IMR-90 (cell line): ENCODE results near the gene STOML1. TPM values are rescaled to one million over a fixed set of nuclear protein-coding genes. Genes with fewer than 3 reads are reported as not detected.

Experiments used
- ATAC-seq: fragments of 200-7000 bp; cut with Tn5 transposase; 2 replicates; pipeline ENCODE4 v1.9.1; 2020; ENCODE audit warnings: low read depth, mild to moderate bottlenecking, moderate library complexity
- BruUV-seq: library from RNA; stranded (reverse); fragments of 400-500 nt; replicated peaks from 2 replicates; lab custom pipeline; 2021; lab: Mats Ljungman, UMichigan
- CTCF ChIA-PET: fragments of 300-600 bp; formaldehyde crosslinking; extraction: SDS; loops from one replicate; lab custom pipeline; 2021; ENCODE audit warnings: antibody characterized with exemption; lab: Yijun Ruan, JAX
- POLR2A ChIA-PET: fragments of 300-600 bp; sonication (Branson Sonifier 250); formaldehyde crosslinking; loops from one replicate; lab custom pipeline; 2022; ENCODE audit warnings: antibody characterized with exemption; ENCODE audit not compliant: unreplicated experiment; lab: Charles Lee
- DNase-seq: peaks from one replicate; pipeline ENCODE4 v3.0.0; 2013
- H2AFZ ChIP-seq: replicated peaks from 2 replicates; pipeline ENCODE3; 2013; ENCODE audit warnings: low read length, mild to moderate bottlenecking; ENCODE audit not compliant: poor library complexity
- H2AK5ac ChIP-seq: 2 replicates; pipeline ENCODE4 v1.6.1; 2013; ENCODE audit warnings: low read depth, low read length, inconsistent platforms
- H2AK9ac ChIP-seq: replicated peaks from 2 replicates; pipeline ENCODE3; 2013; ENCODE audit warnings: mild to moderate bottlenecking, low read depth, low read length, moderate library complexity; ENCODE audit not compliant: poor library complexity
- H2BK120ac ChIP-seq: 2 replicates; pipeline ENCODE4 v1.6.1; 2013; ENCODE audit warnings: low read depth, low read length, inconsistent platforms
- H2BK15ac ChIP-seq: 3 replicates; pipeline ENCODE4 v1.6.1; 2013; ENCODE audit warnings: low read depth, low read length, inconsistent platforms
- H2BK20ac ChIP-seq: 2 replicates; pipeline ENCODE4 v1.6.1; 2013; ENCODE audit warnings: low read depth, mild to moderate bottlenecking, inconsistent platforms, low read length, moderate library complexity
- H2BK5ac ChIP-seq: 2 replicates; pipeline ENCODE4 v1.6.1; 2013; ENCODE audit warnings: mild to moderate bottlenecking, low read depth, low read length, inconsistent platforms; ENCODE audit not compliant: poor library complexity, severe bottlenecking
- H3K14ac ChIP-seq: replicated peaks from 2 replicates; pipeline ENCODE4 v1.6.1; 2013; ENCODE audit warnings: low read depth, low read length, inconsistent platforms
- H3K18ac ChIP-seq: 2 replicates; pipeline ENCODE4 v1.6.1; 2013; ENCODE audit warnings: low read depth, low read length, control low read depth
- H3K23ac ChIP-seq: 2 replicates; pipeline ENCODE4 v1.6.1; 2013; ENCODE audit warnings: low read depth, low read length, inconsistent platforms
- H3K27ac ChIP-seq: 2 replicates; pipeline ENCODE4 v1.5.1; 2013; ENCODE audit warnings: mild to moderate bottlenecking, control low read depth, low read length; ENCODE audit not compliant: insufficient read depth
- H3K27me3 ChIP-seq: 2 replicates; pipeline ENCODE4 v1.6.1; 2013; ENCODE audit warnings: low read length; ENCODE audit not compliant: control insufficient read depth, insufficient read depth
- H3K36me3 ChIP-seq: 2 replicates; pipeline ENCODE4 v1.6.1; 2013; ENCODE audit warnings: low read length, mixed read lengths; ENCODE audit not compliant: control insufficient read depth, insufficient read depth
- H3K4ac ChIP-seq: 2 replicates; pipeline ENCODE4 v1.6.1; 2013; ENCODE audit warnings: low read depth, low read length, inconsistent platforms
- H3K4me1 ChIP-seq: 2 replicates; pipeline ENCODE4 v1.6.1; 2013; ENCODE audit warnings: low read length, mixed read lengths; ENCODE audit not compliant: control insufficient read depth, insufficient read depth
- H3K4me2 ChIP-seq: 2 replicates; pipeline ENCODE4 v1.6.1; 2013; ENCODE audit warnings: low read depth, mild to moderate bottlenecking, control low read depth, low read length, moderate library complexity
- H3K4me3 ChIP-seq: 2 replicates; pipeline ENCODE4 v1.5.1; 2013; ENCODE audit warnings: low read depth, mild to moderate bottlenecking, control low read depth, low read length, moderate library complexity; ENCODE audit not compliant: insufficient read depth
- H3K56ac ChIP-seq: 2 replicates; pipeline ENCODE4 v1.6.1; 2013; ENCODE audit warnings: low read length, inconsistent platforms; ENCODE audit not compliant: insufficient read depth; ENCODE audit errors: extremely low read depth
- H3K79me1 ChIP-seq, 2 experiments: 2 replicates each; pipeline ENCODE4 v1.6.1; 2013; ENCODE audit warnings: low read length in 2 of 2, inconsistent platforms in 1 of 2, low read depth in 1 of 2
- H3K9ac ChIP-seq: 2 replicates; pipeline ENCODE4 v1.6.1; 2013; ENCODE audit warnings: low read depth, low read length, control low read depth
- H3K9me1 ChIP-seq: 2 replicates; pipeline ENCODE4 v1.6.1; 2013; ENCODE audit warnings: low read length, inconsistent platforms; ENCODE audit not compliant: insufficient read depth
- H3K9me3 ChIP-seq: 2 replicates; pipeline ENCODE4 v1.6.1; 2013; ENCODE audit warnings: low read length; ENCODE audit not compliant: control insufficient read depth, insufficient read depth
- H4K20me1 ChIP-seq: 2 replicates; pipeline ENCODE4 v1.6.1; 2013; ENCODE audit warnings: low read length, inconsistent platforms; ENCODE audit not compliant: insufficient read depth
- H4K5ac ChIP-seq: 2 replicates; pipeline ENCODE4 v1.6.1; 2013; ENCODE audit warnings: mild to moderate bottlenecking, low read depth, low read length, control low read depth
- H4K8ac ChIP-seq, 2 experiments: 2 replicates each; pipeline ENCODE4 v1.6.1; 2013; ENCODE audit warnings: low read depth in 2 of 2, low read length in 2 of 2, control low read depth in 1 of 2, inconsistent platforms in 1 of 2
- H4K91ac ChIP-seq: 2 replicates; pipeline ENCODE4 v1.6.1; 2013; ENCODE audit warnings: low read depth, low read length, inconsistent platforms; ENCODE audit not compliant: insufficient read depth
- CEBPB ChIP-seq: IDR thresholded peaks from 2 replicates; pipeline ENCODE4 v1.6.1; 2012; ENCODE audit warnings: low read depth, low read length, improper control_type of control experiment
- CHD1 ChIP-seq: IDR thresholded peaks from 2 replicates; pipeline ENCODE4 v1.6.1; 2012; ENCODE audit warnings: low read depth, low read length, improper control_type of control experiment
- CTCF ChIP-seq: conservative IDR thresholded peaks from 2 replicates; pipeline ENCODE4 v1.5.1; 2012; ENCODE audit warnings: mild to moderate bottlenecking, low read depth, low read length, improper control_type of control experiment
- MAFK ChIP-seq: IDR thresholded peaks from 2 replicates; pipeline ENCODE4 v1.6.1; 2012; ENCODE audit warnings: low read depth, low read length, improper control_type of control experiment
- MXI1 ChIP-seq: IDR thresholded peaks from 2 replicates; pipeline ENCODE4 v1.6.1; 2012; ENCODE audit warnings: low read depth, mild to moderate bottlenecking, low read length, moderate library complexity, borderline replicate concordance
- NFE2L2 ChIP-seq: fragments of 150-350 bp; IDR thresholded peaks from 2 replicates; pipeline ENCODE4 v1.6.1; 2016; ENCODE audit warnings: low read depth, mild to moderate bottlenecking, low read length
- POLR2A ChIP-seq: IDR thresholded peaks from 2 replicates; pipeline ENCODE4 v1.6.1; 2012; ENCODE audit warnings: mild to moderate bottlenecking, low read depth, low read length
- RCOR1 ChIP-seq: IDR thresholded peaks from 2 replicates; pipeline ENCODE4 v1.6.1; 2012; ENCODE audit warnings: mild to moderate bottlenecking, low read length, improper control_type of control experiment; ENCODE audit not compliant: insufficient replicate concordance
- RFX5 ChIP-seq: IDR thresholded peaks from 2 replicates; pipeline ENCODE4 v1.8.0; 2012; ENCODE audit warnings: low read depth, mild to moderate bottlenecking, low read length, moderate library complexity
- SMC3 ChIP-seq: fragments of 150-350 bp; IDR thresholded peaks from 2 replicates; pipeline ENCODE4 v1.6.1; 2016; ENCODE audit warnings: low read depth, mild to moderate bottlenecking, antibody characterized with exemption, low read length, moderate library complexity
- USF2 ChIP-seq: fragments of 150-350 bp; IDR thresholded peaks from 2 replicates; pipeline ENCODE4 v1.6.1; 2017; ENCODE audit warnings: mild to moderate bottlenecking, antibody characterized with exemption, low read length, low read depth
- WGBS, 2 experiments: methylation state at CpG; one replicate each; pipeline versions ENCODE4 v1.1.5 to v1.1.7; 2013; ENCODE audit warnings: missing lambda C conversion rate in 2 of 2; ENCODE audit not compliant: insufficient read length in 1 of 2; ENCODE audit errors: extremely low coverage in 2 of 2; 5-methylcytosine and 5-hydroxymethylcytosine counted together
- dilution Hi-C: fragments of 300-500 bp; cut with HindIII; formaldehyde crosslinking; loops from one replicate; pipeline ENCODE4 v1.14.3; 2018; ENCODE audit warnings: low sequenced_read_pairs; ENCODE audit not compliant: unreplicated experiment
- in situ Hi-C: fragments of 300-500 bp; cut with MboI; formaldehyde crosslinking; loops from 3 replicates; pipeline ENCODE4 v1.14.3; 2019; ENCODE audit warnings: low sequenced_read_pairs, inconsistent platforms, mixed read lengths
- intact Hi-C: fragments of 100-400 bp; cut with micrococcal nuclease; formaldehyde crosslinking; loops from 2 replicates; pipeline ENCODE4 v1.10.0; 2022
- polyA plus RNA-seq, 3 experiments: library from polyadenylated mRNA; depleted of rRNA; stranded (reverse); fragments of >200 nt; gene quantifications; 2 replicates each; pipeline ENCODE4 v1.2.3, GENCODE V29; 2012; ENCODE audit warnings: low replicate concordance in 1 of 3
- total RNA-seq: library from RNA; depleted of rRNA; stranded (reverse); fragments of >200 nt; gene quantifications from 2 replicates; pipeline ENCODE4 v1.2.3, GENCODE V29; 2012
- TF ChIP-seq, protein P1 (sequence below): fragments of 150-350 bp; IDR thresholded peaks from 2 replicates; pipeline ENCODE4 v1.6.1; 2016; ENCODE audit warnings: low read depth, mild to moderate bottlenecking, low read length, moderate library complexity, borderline replicate concordance

The STOML1 gene
- total and polyA plus RNA-seq, 2 of the 4 experiments (the other 2 are of a cell fraction): 11.8 to 21.2 TPM

DNA sequence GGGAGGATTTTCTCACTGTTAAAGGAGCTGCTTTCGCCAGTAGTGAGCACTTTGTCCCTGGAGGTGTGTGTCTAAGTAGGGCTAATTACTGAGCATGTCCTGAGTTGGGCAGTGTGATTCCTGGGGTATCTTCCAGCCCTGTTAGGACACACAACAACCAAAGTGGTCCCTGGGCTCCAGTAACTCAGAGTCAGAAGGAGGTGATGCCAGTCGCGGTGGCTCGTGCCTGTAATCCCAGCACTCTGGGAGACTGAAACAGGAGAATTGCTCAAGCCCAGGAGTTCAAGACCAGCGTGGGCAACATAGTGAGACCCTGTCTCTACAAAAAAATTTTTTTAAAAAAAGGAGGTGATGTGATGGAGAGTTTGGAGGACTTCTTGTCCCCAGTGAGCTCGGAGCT lies 40.0 kb upstream of the STOML1 start:
- POLR2A ChIA-PET: no interaction called here
- dilution Hi-C loops: no loop called here
- no peaks in the 10 kb centered on the region for H4K20me1 ChIP-seq

More for the DNA sequence above, 40.0 kb upstream of the STOML1 start:
- Histone ChIP-seq H3K79me1 (peaks cover 21 to 29% of the 10 kb centered on the region in 2 experiments), H2AK5ac (no peak overlapping the region), H3K9me3 (no peaks in the 10 kb centered on the region), H3K4me1 (peaks cover 3% of the 10 kb centered on the region; the same call in 1 of the 2 replicates), H3K9me1 (no peaks in the 10 kb centered on the region; the same call in 1 of the 2 replicates), H3K56ac (no peak overlapping the region), H3K23ac (no peak overlapping the region), H4K91ac (no peak overlapping the region), H3K27me3 (no peaks in the 10 kb centered on the region), H3K18ac (no peak overlapping the region), H2BK120ac (no peak overlapping the region), H3K27ac (no peak overlapping the region), H3K9ac (no peak overlapping the region), H2BK5ac (no peak overlapping the region), H2BK15ac (no peak overlapping the region), H2AFZ (no peak overlapping the region), H2BK20ac (no peak overlapping the region), H3K4me2 (no peak overlapping the region), H4K8ac (no peak overlapping the region), H2AK9ac (no peak overlapping the region), H3K4ac (no peak overlapping the region), H3K36me3 (peaks cover 46% of the 10 kb centered on the region), H3K4me3 (no peak overlapping the region), H3K14ac (no peak overlapping the region), H4K5ac (no peak overlapping the region)
- no TSS peak for BruUV-seq
- TF ChIP-seq NFE2L2 (no peak), MAFK (no peak), MXI1 (no peak), POLR2A (no peak), USF2 (no peak), RFX5 (no peak), RCOR1 (no peak), CEBPB (no peak), SMC3 (no peak), CHD1 (no peak), CTCF (no peak)
- TF ChIP-seq, protein P1, sequence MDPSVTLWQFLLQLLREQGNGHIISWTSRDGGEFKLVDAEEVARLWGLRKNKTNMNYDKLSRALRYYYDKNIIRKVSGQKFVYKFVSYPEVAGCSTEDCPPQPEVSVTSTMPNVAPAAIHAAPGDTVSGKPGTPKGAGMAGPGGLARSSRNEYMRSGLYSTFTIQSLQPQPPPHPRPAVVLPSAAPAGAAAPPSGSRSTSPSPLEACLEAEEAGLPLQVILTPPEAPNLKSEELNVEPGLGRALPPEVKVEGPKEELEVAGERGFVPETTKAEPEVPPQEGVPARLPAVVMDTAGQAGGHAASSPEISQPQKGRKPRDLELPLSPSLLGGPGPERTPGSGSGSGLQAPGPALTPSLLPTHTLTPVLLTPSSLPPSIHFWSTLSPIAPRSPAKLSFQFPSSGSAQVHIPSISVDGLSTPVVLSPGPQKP: no peak
- no peak for DNase-seq
- WGBS, 2 experiments: 100% methylated on average over 4 of the region's 6 CpGs; no CpG with 5 or more reads in 1 of the 2 experiments
- no peak for ATAC-seq
- CTCF ChIA-PET: interaction anchor here (1.2 kb wide), 1 partner anchor 59 kb away, joined by 5 read pairs; no protein-coding TSS in a partner anchor
- intact Hi-C loops (no loop called here), in situ Hi-C loops (no loop called here)
